Endothelial cell (in vitro differentiated cells): ENCODE results near the gene BCL7A. TPM values are rescaled to one million over a fixed set of nuclear protein-coding genes. Genes with fewer than 3 reads are reported as not detected.

Experiments
- DNase-seq: peaks from one replicate; pipeline ENCODE4 v3.0.0; 2021; ENCODE audit warnings: low spot score
- H3K27ac Mint-ChIP-seq: one replicate; pipeline ENCODE4 v1.8.0; 2021; ENCODE audit warnings: mixed read lengths, inconsistent platforms; ENCODE audit not compliant: unreplicated experiment
- H3K27me3 Mint-ChIP-seq: one replicate; pipeline ENCODE4 v1.8.0; 2021; ENCODE audit warnings: mild to moderate bottlenecking, moderate library complexity, mixed read lengths, inconsistent platforms; ENCODE audit not compliant: unreplicated experiment
- H3K36me3 Mint-ChIP-seq: one replicate; pipeline ENCODE4 v1.8.0; 2021; ENCODE audit warnings: mild to moderate bottlenecking, low read depth, mixed read lengths, inconsistent platforms; ENCODE audit not compliant: unreplicated experiment
- H3K4me1 Mint-ChIP-seq: one replicate; pipeline ENCODE4 v1.8.0; 2021; ENCODE audit warnings: mild to moderate bottlenecking, mixed read lengths, inconsistent platforms; ENCODE audit not compliant: unreplicated experiment
- H3K4me3 Mint-ChIP-seq: one replicate; pipeline ENCODE4 v1.8.0; 2021; ENCODE audit warnings: mild to moderate bottlenecking, mixed read lengths, inconsistent platforms; ENCODE audit not compliant: unreplicated experiment
- H3K9me3 Mint-ChIP-seq: one replicate; pipeline ENCODE4 v1.8.0; 2021; ENCODE audit warnings: mixed read lengths, inconsistent platforms; ENCODE audit not compliant: unreplicated experiment
- CTCF ChIP-seq: fragments of 200-600 bp; sonication (generic); IDR thresholded peaks from one replicate; pipeline ENCODE4 v1.5.0; 2021; ENCODE audit warnings: antibody characterized with exemption; ENCODE audit not compliant: unreplicated experiment
- total RNA-seq: library from RNA; stranded (reverse); fragmentation: NEBNext Ultra II Directional; extraction: Animal tissue kit (Norgen Biotek cat#: 25700); gene quantifications from one replicate; pipeline ENCODE4 v1.2.1, GENCODE V29; 2021; ENCODE audit not compliant: unreplicated experiment

The BCL7A gene
- total RNA-seq, 1 donor from 2014 or later, result 6.2 TPM

- Mint-ChIP-seq H3K9me3 (no peaks in the 10 kb centered on the region), H3K4me3 (no peak overlapping the region), H3K27ac (no peak overlapping the region), H3K36me3 (no peaks in the 10 kb centered on the region), H3K4me1 (no peaks in the 10 kb centered on the region), H3K27me3 (peaks cover 2% of the 10 kb centered on the region)
- TF ChIP-seq CTCF, result no peak
- no peak for DNase-seq
Measured at GRCh38 chr12:121980191-121980891, 41.3 kb upstream of the BCL7A start.

DNA sequence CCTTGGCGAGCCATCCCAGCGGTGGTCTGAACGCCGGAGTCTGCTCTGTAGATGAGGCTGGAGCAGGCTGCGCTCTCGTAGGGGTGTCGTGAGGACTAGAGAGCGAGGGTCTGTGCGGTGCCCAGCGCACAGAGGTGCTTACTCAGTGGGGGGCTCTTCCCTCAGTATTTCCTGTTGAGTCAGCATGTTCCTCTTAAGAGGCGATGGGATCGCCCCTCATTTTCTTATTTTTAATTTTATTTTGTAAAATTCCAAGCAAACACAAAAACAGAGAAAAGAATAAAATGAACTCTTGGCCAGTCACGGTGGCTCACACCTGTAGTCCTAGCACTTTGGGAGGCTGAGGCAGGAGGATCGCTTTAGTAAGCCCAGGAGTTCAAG lies 40.8 kb upstream of the BCL7A start:
- no peak overlapping the region for H3K4me3 Mint-ChIP-seq
- no peak for TF ChIP-seq CTCF

DNA sequence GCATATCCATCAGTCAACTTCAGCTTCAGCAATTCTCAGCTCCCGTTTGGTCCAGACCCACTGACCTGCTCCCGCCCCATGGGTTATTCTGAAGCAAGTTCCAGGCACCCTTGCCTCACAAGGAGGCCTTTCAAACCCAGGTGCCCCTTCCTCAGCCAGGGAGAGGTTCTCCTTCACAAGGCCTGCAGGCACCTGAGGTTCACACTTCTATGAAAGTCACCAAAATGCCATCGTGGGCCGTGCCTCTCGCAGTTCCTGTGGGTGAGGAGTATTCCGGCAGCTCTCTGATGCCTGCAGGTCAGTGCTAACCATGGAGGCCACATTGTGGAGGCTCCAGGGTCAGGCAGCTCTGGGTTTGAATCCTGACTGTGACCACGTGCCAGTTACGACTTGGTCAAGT lies 40.2 kb upstream of the BCL7A start:
- no peak for TF ChIP-seq CTCF
- Mint-ChIP-seq H3K27ac (no peak overlapping the region), H3K36me3 (no peaks in the 10 kb centered on the region), H3K27me3 (peaks cover 2% of the 10 kb centered on the region), H3K4me1 (no peaks in the 10 kb centered on the region), H3K9me3 (no peaks in the 10 kb centered on the region), H3K4me3 (no peak overlapping the region)
- DNase-seq, result no peak

More for the DNA sequence above, 40.8 kb upstream of the BCL7A start:
- H3K4me1 Mint-ChIP-seq, result no peaks in the 10 kb centered on the region
- H3K36me3 Mint-ChIP-seq, result no peaks in the 10 kb centered on the region
- H3K9me3 Mint-ChIP-seq, result no peaks in the 10 kb centered on the region
- no peak for DNase-seq
- H3K27me3 Mint-ChIP-seq, result peaks cover 2% of the 10 kb centered on the region
- no peak overlapping the region for H3K27ac Mint-ChIP-seq

DNA sequence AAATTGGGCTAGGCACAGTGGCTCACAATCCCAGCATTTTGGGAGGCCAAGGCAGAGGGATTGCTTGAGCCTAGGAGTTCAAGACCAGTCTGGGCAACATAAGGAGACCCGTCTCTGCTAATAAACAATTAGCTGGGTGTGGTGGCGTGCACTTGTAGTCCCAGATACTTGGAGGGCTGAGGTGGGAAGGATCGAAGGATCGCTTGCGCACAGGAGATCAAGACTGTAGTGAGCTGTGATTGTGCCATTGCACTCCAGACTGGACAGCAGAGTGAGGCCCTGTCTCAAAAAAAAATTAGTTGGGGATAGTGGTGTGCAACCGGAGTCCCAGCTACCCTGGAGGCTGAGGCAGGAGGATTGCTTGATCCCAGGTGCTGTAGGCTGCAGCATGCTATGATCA lies 38.7 kb upstream of the BCL7A start:
- no peaks in the 10 kb centered on the region for H3K9me3 Mint-ChIP-seq
- H3K36me3 Mint-ChIP-seq, result no peaks in the 10 kb centered on the region
- no peaks in the 10 kb centered on the region for H3K4me1 Mint-ChIP-seq
- peaks cover 2% of the 10 kb centered on the region for H3K27me3 Mint-ChIP-seq
- H3K4me3 Mint-ChIP-seq, result no peak overlapping the region
- no peak for DNase-seq
- TF ChIP-seq CTCF, result no peak
- H3K27ac Mint-ChIP-seq, result no peak overlapping the region

GRCh38 chr12:121983536-121984210 lies 38.0 kb upstream of the BCL7A start:
- Mint-ChIP-seq H3K9me3 (no peaks in the 10 kb centered on the region), H3K27me3 (peaks cover 2% of the 10 kb centered on the region), H3K4me3 (no peak overlapping the region), H3K4me1 (no peaks in the 10 kb centered on the region), H3K27ac (no peak overlapping the region), H3K36me3 (no peaks in the 10 kb centered on the region)
- no peak for TF ChIP-seq CTCF
- DNase-seq, result no peak
